ENCODE results near the gene PDE5A. TPM values are rescaled to one million over a fixed set of nuclear protein-coding genes. Genes with fewer than 3 reads are reported as not detected.

Gene PDE5A
- total RNA-seq, 1 experiment from 2014 or later, result 114 TPM

DNA sequence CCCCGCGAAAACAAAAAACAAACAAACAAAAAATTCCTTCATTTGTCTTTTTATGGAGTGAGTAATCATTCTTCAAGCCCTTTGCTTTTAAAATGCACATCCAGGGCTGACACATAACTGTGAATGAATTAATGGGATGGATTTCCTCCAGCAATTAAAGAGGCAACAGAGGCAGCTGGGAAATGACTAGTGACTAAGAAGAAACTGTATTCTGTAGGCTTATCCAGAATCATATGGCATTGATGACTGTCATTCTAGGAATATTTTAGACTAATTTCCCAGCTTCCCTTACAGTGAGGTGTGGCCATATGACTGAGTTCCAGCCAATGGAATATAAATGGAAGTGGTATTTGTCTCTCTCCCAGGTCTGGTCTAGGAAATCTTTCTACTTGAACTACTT lies 46.8 kb upstream of the PDE5A start:
- no TSS peak for BruUV-seq (replicated peaks)
- no peaks in the 10 kb centered on the region for H3K9me3 ChIP-seq (ENCODE audit: control insufficient read depth, insufficient read depth, low read depth, low read length)

GRCh38 chr4:119672938-119673337 lies 44.3 kb upstream of the PDE5A start:
- ATAC-seq (no peak), DNase-seq (ENCODE audit: low read depth, low spot score) (no peak)
- POLR2A ChIA-PET, result no interaction called here
- Histone ChIP-seq H3K27ac (ENCODE audit: low read length) (peak overlapping the region; percentile 51; the same call in 1 of the 2 replicates), H3K36me3 (ENCODE audit: control insufficient read depth, insufficient read depth, low read length) (no peaks in the 10 kb centered on the region), H3K4me3 (ENCODE audit: low read depth in 2 of 2, low read length in 2 of 2) (no peak overlapping the region), H3K4me1 (ENCODE audit: control insufficient read depth, insufficient read depth, low read length) (no peaks in the 10 kb centered on the region; the same call in 1 of the 2 replicates), H3K9me3 (ENCODE audit: control insufficient read depth, insufficient read depth, low read depth, low read length) (no peaks in the 10 kb centered on the region), H3K27me3 (ENCODE audit: control insufficient read depth, insufficient read depth, low read length) (no peaks in the 10 kb centered on the region)
- intact Hi-C loops (cut with micrococcal nuclease; ENCODE audit: unreplicated experiment), result no loop called here
- CTCF ChIA-PET, result no interaction called here
- in situ Hi-C loops (cut with HindIII; ENCODE audit: low pct_unique_long_range_greater_than_20kb, low sequenced_read_pairs), result no loop called here
- TF ChIP-seq SIN3A (IDR thresholded peaks at IDR 0.05; ENCODE audit: borderline replicate concordance, insufficient read depth, low read depth, low read length), result no peak
- TF ChIP-seq REST (IDR thresholded peaks at IDR 0.05; ENCODE audit: insufficient read depth in 1 of 2, low read depth in 2 of 2, low read length in 1 of 2), result no peak
- TF ChIP-seq POLR2AphosphoS5 (IDR thresholded peaks at IDR 0.05; ENCODE audit: low read depth, low read length), result no peak
- TF ChIP-seq TCF7L2 (IDR thresholded peaks at IDR 0.05; ENCODE audit: low read depth, low read length), result no peak
- TF ChIP-seq, protein P1, sequence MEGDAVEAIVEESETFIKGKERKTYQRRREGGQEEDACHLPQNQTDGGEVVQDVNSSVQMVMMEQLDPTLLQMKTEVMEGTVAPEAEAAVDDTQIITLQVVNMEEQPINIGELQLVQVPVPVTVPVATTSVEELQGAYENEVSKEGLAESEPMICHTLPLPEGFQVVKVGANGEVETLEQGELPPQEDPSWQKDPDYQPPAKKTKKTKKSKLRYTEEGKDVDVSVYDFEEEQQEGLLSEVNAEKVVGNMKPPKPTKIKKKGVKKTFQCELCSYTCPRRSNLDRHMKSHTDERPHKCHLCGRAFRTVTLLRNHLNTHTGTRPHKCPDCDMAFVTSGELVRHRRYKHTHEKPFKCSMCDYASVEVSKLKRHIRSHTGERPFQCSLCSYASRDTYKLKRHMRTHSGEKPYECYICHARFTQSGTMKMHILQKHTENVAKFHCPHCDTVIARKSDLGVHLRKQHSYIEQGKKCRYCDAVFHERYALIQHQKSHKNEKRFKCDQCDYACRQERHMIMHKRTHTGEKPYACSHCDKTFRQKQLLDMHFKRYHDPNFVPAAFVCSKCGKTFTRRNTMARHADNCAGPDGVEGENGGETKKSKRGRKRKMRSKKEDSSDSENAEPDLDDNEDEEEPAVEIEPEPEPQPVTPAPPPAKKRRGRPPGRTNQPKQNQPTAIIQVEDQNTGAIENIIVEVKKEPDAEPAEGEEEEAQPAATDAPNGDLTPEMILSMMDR (IDR thresholded peaks at IDR 0.05), result no peak
- BruUV-seq (replicated peaks), result no TSS peak

More for the DNA sequence above, 46.8 kb upstream of the PDE5A start:
- ATAC-seq (no peak), DNase-seq (ENCODE audit: low read depth, low spot score) (no peak)
- Histone ChIP-seq H3K27me3 (ENCODE audit: control insufficient read depth, insufficient read depth, low read length) (no peaks in the 10 kb centered on the region), H3K36me3 (ENCODE audit: control insufficient read depth, insufficient read depth, low read length) (no peaks in the 10 kb centered on the region), H3K27ac (ENCODE audit: low read length) (peak overlapping the region; percentile 73), H3K4me1 (ENCODE audit: control insufficient read depth, insufficient read depth, low read length) (no peaks in the 10 kb centered on the region), H3K4me3 (ENCODE audit: low read depth in 2 of 2, low read length in 2 of 2) (no peak overlapping the region)
- intact Hi-C loops (cut with micrococcal nuclease; ENCODE audit: unreplicated experiment), result no loop called here
- POLR2A ChIA-PET, result no interaction called here
- in situ Hi-C loops (cut with HindIII; ENCODE audit: low pct_unique_long_range_greater_than_20kb, low sequenced_read_pairs), result no loop called here
- CTCF ChIA-PET, result no interaction called here
- no peak for TF ChIP-seq POLR2AphosphoS5 (IDR thresholded peaks at IDR 0.05; ENCODE audit: low read depth, low read length)
- no peak for TF ChIP-seq REST (IDR thresholded peaks at IDR 0.05; ENCODE audit: insufficient read depth in 1 of 2, low read depth in 2 of 2, low read length in 1 of 2)
- no peak for TF ChIP-seq SIN3A (IDR thresholded peaks at IDR 0.05; ENCODE audit: borderline replicate concordance, insufficient read depth, low read depth, low read length)
- TF ChIP-seq TCF7L2 (IDR thresholded peaks at IDR 0.05; ENCODE audit: low read depth, low read length), result no peak
- TF ChIP-seq, protein P1 (IDR thresholded peaks at IDR 0.05), result no peak
